ENCODE data around the gene RCAN1. TPM values are rescaled to one million over a fixed set of nuclear protein-coding genes. Genes with fewer than 3 reads are reported as not detected.
A peak's percentile ranks its signal among the peaks of the same experiment; 100 is the strongest.

RCAN1 gene
- total and polyA plus RNA-seq, 11 donors = 33.7 to 102 (median 57.6) TPM

- Histone ChIP-seq H3K4me3 (peak overlapping the region; percentile 17 to 67 (median 53)), H3K27ac (peak overlapping the region; percentile 76 to 97 (median 90)), H3K9me3 (peaks cover 0 to 11% (median 0%) of the 10 kb centered on the region in 12 donors), H3K36me3 (peaks cover 0 to 25% (median 19%) of the 10 kb centered on the region in 9 donors), H3K27me3 (no peaks in the 10 kb centered on the region), H3K4me1 (peaks cover 0 to 75% (median 45%) of the 10 kb centered on the region in 12 donors)
- ATAC-seq = no peak
- TF ChIP-seq POLR2A (IDR thresholded peaks at IDR 0.05) (no peak), CTCF (IDR thresholded peaks at IDR 0.05) (no peak)
- no peak for DNase-seq
- WGBS, 4 donors = 7 to 28% (median 12%) methylated on average over 5 of the region's 5 CpGs
- intact Hi-C loops (cut with DNase I) = loop anchor here in 7 of 10 donors (2.0 to 5.0 kb wide), 3 partner anchors 19 to 56 kb away; no protein-coding TSS in a partner anchor
These were observed 88.7 kb downstream of the RCAN1 start for GRCh38 chr21:34526241-34526617.

GRCh38 chr21:34524646-34525601 is 90.0 kb downstream of the RCAN1 start:
- intact Hi-C loops (cut with DNase I) = loop anchor here in 8 of 10 donors (5.0 kb wide), 4 partner anchors 57 to 87 kb away; no protein-coding TSS in a partner anchor
- ATAC-seq = peak in 3 of 4 donors; percentile 13 to 34 (median 17)
- peak in 1 of 5 donors; percentile 32 for DNase-seq
- Histone ChIP-seq H3K36me3 (peaks cover 0 to 38% (median 32%) of the 10 kb centered on the region in 9 donors), H3K4me1 (peaks cover 0 to 88% (median 44%) of the 10 kb centered on the region in 12 donors), H3K4me3 (peak overlapping the region in 11 of 12 donors; percentile 17 to 67 (median 53)), H3K9me3 (peaks cover 0 to 11% (median 0%) of the 10 kb centered on the region in 12 donors), H3K27me3 (no peaks in the 10 kb centered on the region), H3K27ac (peak overlapping the region in 11 of 12 donors; percentile 76 to 97 (median 91))
- WGBS, 4 donors = 30 to 45% (median 40%) methylated on average over 31 of the region's 31 CpGs
- TF ChIP-seq CTCF (IDR thresholded peaks at IDR 0.05) (no peak), POLR2A (IDR thresholded peaks at IDR 0.05) (no peak)

DNA sequence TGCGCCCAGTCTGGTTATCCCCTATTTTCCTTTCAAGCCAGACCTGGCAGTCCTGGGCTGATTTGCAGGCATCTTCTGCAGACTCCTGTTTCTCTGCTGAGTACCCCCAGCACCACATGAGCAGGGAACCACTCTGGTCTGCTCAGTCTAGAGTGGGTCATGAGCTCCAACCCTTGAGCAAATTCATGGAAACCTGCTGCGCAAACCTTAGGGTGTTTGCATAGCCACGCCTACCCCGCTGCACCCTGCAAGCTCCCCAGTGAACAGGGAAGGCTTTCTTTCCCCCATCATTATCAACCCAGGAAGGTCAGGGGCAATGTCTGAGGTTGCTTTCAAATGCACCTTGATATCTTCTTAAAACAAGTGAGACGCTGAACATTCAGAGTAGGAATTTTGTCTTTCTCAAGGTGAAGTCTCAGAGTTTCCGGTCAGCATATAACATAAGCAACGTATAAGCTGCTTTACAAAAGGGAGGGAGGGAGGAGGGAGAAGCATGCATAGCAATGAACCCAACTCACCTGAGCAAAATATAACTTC is 91.8 kb downstream of the RCAN1 start:
- H3K4me1 ChIP-seq = peaks cover 0 to 99% (median 45%) of the 10 kb centered on the region in 12 donors
- H3K27ac ChIP-seq = peak overlapping the region in 8 of 12 donors; percentile 12 to 88 (median 35)
- H3K27me3 ChIP-seq = no peaks in the 10 kb centered on the region
- 92 to 97% (median 94%) methylated on average over 7 of the region's 7 CpGs for WGBS, 4 donors
- no peak for DNase-seq
- H3K36me3 ChIP-seq = peaks cover 0 to 54% (median 51%) of the 10 kb centered on the region in 9 donors
- ATAC-seq = no peak
- no peak for TF ChIP-seq CTCF (IDR thresholded peaks at IDR 0.05)
- TF ChIP-seq POLR2A (IDR thresholded peaks at IDR 0.05) = no peak
- H3K9me3 ChIP-seq = peaks cover 0 to 6% (median 0%) of the 10 kb centered on the region in 12 donors
- H3K4me3 ChIP-seq = peak overlapping the region in 2 of 12 donors; percentile 16 to 67
- intact Hi-C loops (cut with DNase I) = loop anchor here in 4 of 10 donors (5.0 kb wide), 4 partner anchors 59 to 89 kb away; no protein-coding TSS in a partner anchor
